HG03139 (cell line): ENCODE results near the gene WFDC5.

Experiments
- ATAC-seq: cut with Tn5 transposase; IDR thresholded peaks from one replicate; pipeline ENCODE4 v1.9.1; 2021; ENCODE audit not compliant: unreplicated experiment

WFDC5 gene

GRCh38 chr20:45115829-45116228 is 855 bp upstream of the WFDC5 start:
- no peak for ATAC-seq

GRCh38 chr20:45115386-45115774 is 406 bp upstream of the WFDC5 start:
- no peak for ATAC-seq

- ATAC-seq, result no peak
Observed at GRCh38 chr20:45113865-45114264, 1.1 kb downstream of the WFDC5 start.

- ATAC-seq, result no peak
Observed at GRCh38 chr20:45112754-45113153, 2.2 kb downstream of the WFDC5 start.

- ATAC-seq, result no peak
Observed at GRCh38 chr20:45111799-45112471, 3.0 kb downstream of the WFDC5 start.

- no peak for ATAC-seq
Observed at GRCh38 chr20:45111285-45111684, 3.7 kb downstream of the WFDC5 start.

GRCh38 chr20:45110301-45110700 is 4.7 kb downstream of the WFDC5 start:
- no peak for ATAC-seq

- no peak for ATAC-seq
Observed at GRCh38 chr20:45109634-45110033, 5.3 kb downstream of the WFDC5 start.

GRCh38 chr20:45105317-45105716 is 9.7 kb downstream of the WFDC5 start:
- ATAC-seq, result no peak

- ATAC-seq, result no peak
Observed at GRCh38 chr20:45104786-45105185, 10.2 kb downstream of the WFDC5 start.

- no peak for ATAC-seq
Observed at GRCh38 chr20:45103072-45103471, 11.9 kb downstream of the WFDC5 start.

GRCh38 chr20:45101333-45101850 is 13.6 kb downstream of the WFDC5 start:
- ATAC-seq, result no peak

GRCh38 chr20:45100563-45101245 is 14.3 kb downstream of the WFDC5 start, which contains the start of gene KCNS1:
TSS of gene KCNS1 (minus strand) at chr20:45101127. CDS start at chr20:45099236, 1,891 bp downstream.
- no peak for ATAC-seq

- no peak for ATAC-seq
Observed at GRCh38 chr20:45098103-45098773, 16.7 kb downstream of the WFDC5 start.

GRCh38 chr20:45097485-45098102 is 17.4 kb downstream of the WFDC5 start:
- ATAC-seq, result no peak

- ATAC-seq, result no peak
Observed at GRCh38 chr20:45096781-45097180, 18.2 kb downstream of the WFDC5 start.

GRCh38 chr20:45095805-45096238 is 19.2 kb downstream of the WFDC5 start:
- ATAC-seq, result no peak

- ATAC-seq, result no peak
Observed at GRCh38 chr20:45094864-45095574, 20.0 kb downstream of the WFDC5 start.

- ATAC-seq, result no peak
Observed at GRCh38 chr20:45094201-45094600, 20.8 kb downstream of the WFDC5 start.

- no peak for ATAC-seq
Observed at GRCh38 chr20:45092898-45093297, 22.1 kb downstream of the WFDC5 start.

- ATAC-seq, result no peak
Observed at GRCh38 chr20:45091366-45091765, 23.6 kb downstream of the WFDC5 start.
